HCT116 (cell line): ENCODE results near the gene MRPL33.

ENCODE experiments used
- CTCF ChIP-seq, 3 experiments: fragments of 200-600 bp in 1 of 3; sonication (generic) in 1 of 3; IDR thresholded peaks in 2 of 3; conservative IDR thresholded peaks in 1 of 3; 2 replicates each; pipeline ENCODE4 v1.5.1; 2012 to 2017; ENCODE audit warnings: low read depth in 2 of 3, low read length in 2 of 3, antibody characterized with exemption in 1 of 3, borderline replicate concordance in 1 of 3, control low read depth in 1 of 3, mild to moderate bottlenecking in 1 of 3, mixed read lengths in 1 of 3, mixed run types in 1 of 3, moderate library complexity in 1 of 3; ENCODE audit not compliant: insufficient read depth in 1 of 3
- POLR2A ChIP-seq: IDR thresholded peaks from 2 replicates; pipeline ENCODE4 v1.7.0; 2011; ENCODE audit warnings: borderline replicate concordance; ENCODE audit not compliant: insufficient read depth, insufficient read length; ENCODE audit errors: extremely low read depth
- SIN3A ChIP-seq: IDR thresholded peaks from 2 replicates; pipeline ENCODE4 v1.6.1; 2012; ENCODE audit warnings: low read depth

- no peak for TF ChIP-seq CTCF (IDR thresholded peaks at IDR 0.05 in 2 of 3, conservative IDR thresholded peaks at IDR 0.05 in 1 of 3; ENCODE audit: borderline replicate concordance in 1 of 3, insufficient read depth in 1 of 3, low read depth in 2 of 3, low read length in 2 of 3)
- no peak for TF ChIP-seq SIN3A
- TF ChIP-seq POLR2A = no peak
These were observed 5.2 kb upstream of the MRPL33 start for GRCh38 chr2:27766287-27766661.
